Measurements from ENCODE around the gene CDKN2AIPNL.
"Not testable (repeated sequence)": the region's sequence is repeated elsewhere in the genome, so short reads cannot be mapped to it uniquely, and the experiment has no call there.

CDKN2AIPNL gene

GRCh38 chr5:134432174-134432573 lies 20.5 kb upstream of the CDKN2AIPNL start:
- no peak for TF ChIP-seq CTCF (conservative IDR thresholded peaks at IDR 0.05; ENCODE audit: low read depth, low read length)
- DNase-seq (ENCODE audit: low read depth), result no peak

GRCh38 chr5:134430001-134430569 lies 18.4 kb upstream of the CDKN2AIPNL start:
- no peak for DNase-seq (ENCODE audit: low read depth)
- no peak for TF ChIP-seq CTCF (conservative IDR thresholded peaks at IDR 0.05; ENCODE audit: low read depth, low read length)
- no peak overlapping the region for H3K4me3 ChIP-seq (ENCODE audit: low read depth, low read length)

More at GRCh38 chr5:134432174-134432573, 20.5 kb upstream of the CDKN2AIPNL start:
- H3K4me3 ChIP-seq (ENCODE audit: low read depth, low read length), result no peak overlapping the region

GRCh38 chr5:134427540-134428041 lies 15.9 kb upstream of the CDKN2AIPNL start:
- DNase-seq (ENCODE audit: low read depth), result no peak
- no peak for TF ChIP-seq CTCF (conservative IDR thresholded peaks at IDR 0.05; ENCODE audit: low read depth, low read length)
- no peak overlapping the region for H3K4me3 ChIP-seq (ENCODE audit: low read depth, low read length)

GRCh38 chr5:134426361-134426760 lies 14.7 kb upstream of the CDKN2AIPNL start:
- H3K4me3 ChIP-seq (ENCODE audit: low read depth, low read length), result no peak overlapping the region
- TF ChIP-seq CTCF (conservative IDR thresholded peaks at IDR 0.05; ENCODE audit: low read depth, low read length), result no peak
- DNase-seq (ENCODE audit: low read depth), result no peak

GRCh38 chr5:134423376-134423775 lies 11.7 kb upstream of the CDKN2AIPNL start:
- no peak for DNase-seq (ENCODE audit: low read depth)
- no peak for TF ChIP-seq CTCF (conservative IDR thresholded peaks at IDR 0.05; ENCODE audit: low read depth, low read length)
- no peak overlapping the region for H3K4me3 ChIP-seq (ENCODE audit: low read depth, low read length)

GRCh38 chr5:134422791-134423365 lies 11.2 kb upstream of the CDKN2AIPNL start:
- H3K4me3 ChIP-seq (ENCODE audit: low read depth, low read length), result no peak overlapping the region
- DNase-seq (ENCODE audit: low read depth), result no peak
- TF ChIP-seq CTCF (conservative IDR thresholded peaks at IDR 0.05; ENCODE audit: low read depth, low read length), result no peak

- not testable (repeated sequence) for H3K4me3 ChIP-seq (ENCODE audit: low read depth, low read length); DNase-seq (ENCODE audit: low read depth)
Measured at GRCh38 chr5:134421038-134421437, 9.4 kb upstream of the CDKN2AIPNL start.
